Measurements from ENCODE around the gene F2R. TPM values are rescaled to one million over a fixed set of nuclear protein-coding genes. Genes with fewer than 3 reads are reported as not detected.

The F2R gene
- total RNA-seq, 1 donor from 2014 or later: 4.0 TPM

GRCh38 chr5:76781775-76782174 lies 65.8 kb downstream of the F2R start:
- H3K27me3 Mint-ChIP-seq (ENCODE audit: insufficient read depth): peaks cover 3% of the 10 kb centered on the region
- no peaks in the 10 kb centered on the region for H3K36me3 Mint-ChIP-seq (ENCODE audit: low read depth)
- intact Hi-C loops (cut with micrococcal nuclease): no loop called here
- no peaks in the 10 kb centered on the region for H3K9me3 Mint-ChIP-seq
- no peak overlapping the region for H3K27ac Mint-ChIP-seq
- H3K4me1 Mint-ChIP-seq (ENCODE audit: low read depth): peaks cover 5% of the 10 kb centered on the region
- no peak overlapping the region for H3K4me3 Mint-ChIP-seq
- no peak for DNase-seq (ENCODE audit: low spot score)

- peaks cover 3% of the 10 kb centered on the region for H3K27me3 Mint-ChIP-seq (ENCODE audit: insufficient read depth)
- H3K36me3 Mint-ChIP-seq (ENCODE audit: low read depth): no peaks in the 10 kb centered on the region
- H3K4me1 Mint-ChIP-seq (ENCODE audit: low read depth): peaks cover 5% of the 10 kb centered on the region
- no peak overlapping the region for H3K27ac Mint-ChIP-seq
- intact Hi-C loops (cut with micrococcal nuclease): no loop called here
- H3K4me3 Mint-ChIP-seq: no peak overlapping the region
- no peaks in the 10 kb centered on the region for H3K9me3 Mint-ChIP-seq
- DNase-seq (ENCODE audit: low spot score): no peak
Observed at GRCh38 chr5:76782444-76782843, 66.5 kb downstream of the F2R start.

Other genes starting within 250 kb of the F2R start
- not detected in 2 replicates for gene F2RL2, start 92.7 kb upstream of the F2R start, total RNA-seq
- 0.26 and 0.32 TPM in 2 replicates for gene F2RL1, start 102.9 kb downstream of the F2R start, total RNA-seq
- gene S100Z, start 133.9 kb downstream of the F2R start, total RNA-seq: 0.67 and 1.5 TPM in 2 replicates
- gene CRHBP, start 236.9 kb downstream of the F2R start, total RNA-seq: not detected in 2 replicates